GM19372 (cell line): Measurements from ENCODE around the gene CALHM5.

Experiments
- ATAC-seq: cut with Tn5 transposase; IDR thresholded peaks from one replicate; pipeline ENCODE4 v1.9.1; 2021; ENCODE audit warnings: mild to moderate bottlenecking, low read depth, moderate library complexity; ENCODE audit not compliant: unreplicated experiment

The CALHM5 gene

DNA sequence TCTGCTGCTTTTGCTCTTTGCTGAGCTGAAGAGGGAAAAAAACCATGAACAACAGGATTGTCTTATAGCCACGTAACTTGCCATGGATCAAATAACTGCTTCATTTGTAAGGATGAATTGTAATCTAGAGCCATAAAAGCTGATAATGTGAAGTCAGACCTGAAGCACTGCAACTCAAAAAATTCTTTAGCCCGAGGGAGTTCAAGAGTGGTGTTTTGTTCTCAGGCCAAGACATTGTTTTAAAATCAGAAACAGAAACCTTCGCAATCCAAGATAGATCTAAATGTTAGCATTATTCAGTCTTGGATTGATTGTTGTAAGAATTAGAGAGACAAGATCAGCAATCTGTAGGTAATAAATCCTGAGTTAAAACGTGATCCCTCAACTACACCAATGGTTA lies 34.2 kb downstream of the CALHM5 start, which contains the start of gene TRAPPC3L:
Gene TRAPPC3L (minus strand): TSS at position 34 of the 400 bp plus-strand sequence. CDS start 170 bp downstream, outside the sequence.
- no peak for ATAC-seq

DNA sequence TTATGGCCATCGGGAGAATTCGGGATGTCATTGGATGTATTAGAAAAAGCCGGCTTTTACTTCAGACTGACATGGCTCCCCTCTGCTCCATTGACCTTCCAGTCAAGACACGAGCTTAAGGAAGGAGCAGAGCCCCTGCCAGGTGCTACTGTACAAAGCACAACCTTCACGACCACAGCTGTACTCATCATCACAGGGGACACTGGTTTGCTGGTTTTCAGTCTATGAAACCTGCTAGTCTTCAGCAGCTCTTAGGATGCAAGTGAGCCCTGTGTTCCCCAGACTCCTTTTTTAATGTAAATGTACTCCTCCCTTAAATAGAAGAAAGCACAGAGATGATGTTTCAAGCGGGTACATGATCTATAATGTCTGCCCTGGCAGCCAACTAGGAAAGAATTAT lies 35.9 kb downstream of the CALHM5 start:
- no peak for ATAC-seq

DNA sequence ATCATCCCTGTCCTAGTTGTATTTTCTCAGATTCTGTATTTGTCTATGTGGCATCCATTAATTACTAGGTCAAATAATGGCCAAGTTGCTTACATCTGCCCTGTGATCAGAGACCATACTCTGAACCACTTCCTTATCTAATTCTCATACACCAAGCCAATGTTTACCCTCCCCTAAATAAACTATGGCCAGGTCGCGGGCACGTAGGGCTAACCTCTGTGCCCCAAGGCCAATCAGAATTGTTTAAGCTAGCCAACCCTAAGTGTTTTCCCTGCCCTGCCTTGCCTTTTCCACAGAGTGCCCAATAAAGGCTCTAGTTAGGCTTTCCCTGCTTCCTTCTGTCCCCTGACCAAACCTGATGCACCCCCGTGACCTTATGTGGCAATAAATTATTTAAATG lies 39.4 kb downstream of the CALHM5 start:
- ATAC-seq: no peak

GRCh38 chr6:116553451-116553850 lies 42.0 kb downstream of the CALHM5 start, which contains the start of gene CALHM4:
CALHM4 (plus strand) TSS chr6:116553751; CDS start chr6:116553794, 43 bp downstream.
- ATAC-seq: no peak

GRCh38 chr6:116556065-116556464 lies 44.6 kb downstream of the CALHM5 start:
- no peak for ATAC-seq

DNA sequence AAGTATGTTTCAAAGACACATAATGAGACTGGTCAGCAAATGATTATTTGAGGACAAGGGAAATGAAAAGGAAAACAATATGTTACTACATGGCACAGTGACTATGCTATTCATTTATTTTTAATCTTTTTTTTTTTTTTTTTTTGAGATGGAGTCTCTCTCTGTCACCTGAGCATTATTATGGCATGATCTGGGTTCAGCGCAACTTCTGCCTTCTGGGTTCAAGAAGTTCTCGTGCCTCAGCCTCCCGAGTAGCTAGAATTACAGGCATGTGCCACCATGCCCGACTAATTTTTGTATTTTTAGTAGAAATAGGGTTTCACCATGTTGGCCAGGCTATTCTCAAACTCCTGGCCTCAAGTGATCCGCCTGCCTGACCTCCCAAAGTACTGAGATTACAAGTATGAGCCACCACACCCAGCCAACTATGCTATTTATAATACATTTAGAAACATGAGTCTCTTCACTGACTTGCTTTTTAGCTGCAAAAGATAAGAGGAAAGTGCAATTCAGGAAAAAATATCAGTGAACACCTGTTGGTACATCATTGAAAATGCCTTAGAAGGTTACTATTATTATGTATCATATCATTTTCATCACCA lies 45.5 kb downstream of the CALHM5 start:
- ATAC-seq: no peak

- no peak for ATAC-seq
Observed at GRCh38 chr6:116557893-116558292, 46.5 kb downstream of the CALHM5 start.

DNA sequence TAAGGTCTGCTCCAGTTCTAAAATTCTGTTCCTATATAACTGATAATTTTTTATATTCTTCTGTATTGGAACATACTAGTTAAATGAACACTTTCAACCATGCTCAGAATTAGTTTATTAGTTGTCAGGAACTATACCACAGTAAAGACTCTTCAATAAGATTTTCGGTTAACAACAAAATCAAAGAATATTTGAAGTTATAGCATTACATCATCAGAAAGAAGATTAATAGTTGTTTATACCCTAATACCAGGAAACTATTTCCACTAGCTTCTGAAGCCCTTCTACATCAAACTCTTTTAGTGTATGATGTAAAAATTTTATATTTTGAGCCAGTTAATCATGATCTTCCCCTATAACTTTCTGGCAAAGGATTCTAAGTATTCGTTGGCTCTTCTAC lies 48.7 kb downstream of the CALHM5 start:
- no peak for ATAC-seq

DNA sequence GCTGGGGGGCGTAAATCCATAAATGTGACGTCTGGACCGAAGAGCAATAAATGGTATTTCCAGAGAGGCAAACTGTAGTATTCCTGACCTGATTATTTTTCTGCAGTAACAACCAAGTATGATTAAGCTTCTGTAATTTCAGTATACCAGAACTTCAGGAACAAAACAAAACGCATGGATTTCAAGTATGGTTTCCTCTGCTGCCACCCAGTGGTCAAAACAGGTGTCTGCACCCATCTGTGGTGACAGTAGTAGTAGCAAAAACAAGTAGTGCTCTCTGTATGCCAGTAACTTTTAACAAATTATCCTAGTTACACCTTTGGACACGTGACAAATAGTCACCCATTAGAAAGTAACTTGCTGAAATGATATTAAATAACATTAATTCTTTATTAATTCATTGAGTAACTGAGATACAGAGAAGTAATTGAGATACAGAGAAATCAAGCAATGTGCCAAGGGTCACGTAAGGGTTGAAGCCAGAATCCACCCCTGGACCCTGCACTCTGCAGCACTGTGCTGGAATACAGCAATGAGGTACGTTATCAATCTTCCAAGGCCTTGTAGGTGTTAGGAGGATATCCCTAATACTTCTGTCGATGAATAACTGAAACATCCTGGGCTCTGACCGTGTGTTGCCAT lies 50.1 kb downstream of the CALHM5 start:
- no peak for ATAC-seq

DNA sequence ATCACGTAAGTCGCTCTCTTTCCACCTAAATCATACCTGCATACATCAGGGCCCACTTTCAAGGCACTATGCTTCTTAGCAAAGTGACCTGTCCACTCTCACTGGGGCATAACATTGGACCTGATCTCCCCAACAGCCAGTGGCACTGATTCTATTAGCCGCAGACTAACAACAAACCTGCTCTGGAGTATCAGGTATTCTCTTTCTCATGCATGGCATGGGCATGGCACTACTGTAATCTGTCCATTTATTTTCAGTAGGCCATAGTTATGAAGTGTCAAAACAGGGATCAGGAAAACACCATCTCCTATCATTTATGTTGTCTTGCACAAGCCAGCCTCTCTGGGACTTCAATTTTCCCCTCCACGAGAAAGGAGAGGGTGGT lies 50.6 kb downstream of the CALHM5 start:
- ATAC-seq: no peak

DNA sequence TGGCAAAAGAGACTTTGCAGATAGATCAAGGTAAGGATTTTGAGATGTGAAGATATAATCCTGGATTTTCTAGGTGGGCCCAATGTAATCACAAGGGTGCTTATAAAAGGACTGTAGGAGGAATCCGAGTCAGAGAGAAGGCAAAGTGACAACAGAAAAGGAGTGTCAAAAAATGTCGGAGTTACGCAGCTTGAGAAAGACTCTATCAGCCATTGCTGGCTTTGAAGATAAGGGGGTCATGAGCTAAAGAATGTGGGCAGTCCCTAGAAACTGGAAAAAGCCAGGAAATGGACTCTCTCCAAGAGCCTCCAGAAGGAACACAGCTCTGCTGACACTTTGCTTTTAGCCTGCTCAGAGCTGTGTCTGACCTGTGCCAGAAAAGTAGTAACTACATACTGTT lies 51.2 kb downstream of the CALHM5 start:
- ATAC-seq: no peak

DNA sequence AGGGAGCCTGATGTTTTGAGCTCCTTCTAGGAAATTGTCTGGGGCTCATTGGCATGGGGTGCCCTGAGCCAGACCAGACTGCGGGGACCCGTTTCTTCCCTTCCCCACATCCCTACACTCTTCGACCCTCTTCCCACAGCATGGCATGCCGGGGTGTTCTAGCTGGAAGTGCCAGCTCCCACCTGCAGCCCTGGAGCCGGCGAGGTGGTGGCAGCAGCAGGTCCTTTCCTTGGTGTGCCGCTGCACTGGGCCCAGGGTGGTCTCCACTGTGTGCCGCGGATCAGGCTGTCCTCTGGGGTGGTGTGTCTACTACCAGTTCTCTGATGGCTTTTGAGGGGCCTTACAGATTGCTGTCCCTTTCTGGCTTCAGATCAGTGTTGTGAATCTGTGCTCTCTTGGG lies 52.4 kb downstream of the CALHM5 start:
- no peak for ATAC-seq

GRCh38 chr6:116564311-116564710 lies 52.9 kb downstream of the CALHM5 start:
- no peak for ATAC-seq

- ATAC-seq: no peak
Observed at GRCh38 chr6:116564921-116565872, 53.8 kb downstream of the CALHM5 start.

DNA sequence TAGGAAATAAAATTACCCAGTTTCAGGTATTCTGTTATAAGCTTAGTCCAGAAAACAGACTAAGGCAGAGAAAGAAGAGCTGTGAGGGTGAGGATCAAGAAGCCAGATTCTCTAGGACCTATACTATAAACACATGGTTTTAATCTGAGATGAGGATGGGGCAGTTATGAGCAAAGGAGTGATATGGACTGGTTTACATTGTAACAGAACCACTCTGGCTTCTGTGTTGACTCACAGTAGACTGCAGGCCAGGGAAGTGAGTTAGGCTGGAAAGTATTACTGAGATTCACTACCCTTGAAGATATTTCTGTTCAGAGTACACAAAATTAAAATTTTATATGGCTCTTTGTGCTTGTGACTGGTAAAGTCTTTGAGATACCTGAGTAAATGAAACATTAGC lies 56.7 kb downstream of the CALHM5 start:
- ATAC-seq: no peak

DNA sequence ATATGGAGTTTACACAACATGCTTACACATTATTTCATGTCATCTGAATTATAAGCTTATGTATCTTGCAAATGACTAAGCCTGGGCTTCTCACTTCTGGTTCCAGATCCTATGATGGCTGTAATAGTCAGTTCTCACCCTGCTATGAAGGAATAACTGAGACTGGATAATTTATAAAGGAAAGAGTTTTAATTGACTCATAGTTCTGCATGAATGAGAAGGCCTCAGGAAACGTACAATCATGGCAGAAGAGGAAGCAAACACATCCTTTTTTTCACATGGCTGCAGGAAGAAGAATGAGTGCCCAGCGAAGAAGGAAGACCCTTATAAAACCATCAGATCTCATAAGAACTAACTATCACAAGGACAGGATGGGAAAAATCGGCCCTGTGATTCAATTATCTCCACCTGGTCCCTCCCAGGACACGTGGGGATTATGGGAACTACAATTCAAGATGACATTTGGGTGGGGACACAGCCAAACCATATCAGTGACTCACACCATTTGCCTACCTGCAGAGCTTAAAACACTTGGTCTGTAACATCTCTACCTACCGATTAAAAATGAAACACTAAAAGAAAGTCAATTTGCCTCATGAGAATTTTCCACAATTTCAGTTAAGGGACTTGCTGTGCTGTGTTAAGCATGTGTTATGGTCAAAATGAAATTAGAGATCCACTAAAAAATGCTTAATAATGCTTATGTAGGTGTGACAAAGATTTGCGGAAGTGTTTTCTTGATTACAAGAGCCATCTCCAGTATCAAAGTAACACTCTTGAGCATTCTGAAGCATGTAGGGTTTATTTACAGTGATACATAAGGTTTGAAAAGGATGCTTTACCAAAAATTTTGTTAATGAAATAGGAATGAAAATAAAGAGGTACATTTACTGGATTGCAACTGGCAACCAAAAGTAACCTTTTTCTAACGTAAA lies 57.6 kb downstream of the CALHM5 start:
- no peak for ATAC-seq

GRCh38 chr6:116570856-116571682 lies 59.6 kb downstream of the CALHM5 start, which contains the start of gene RWDD1:
RWDD1 (plus strand) TSS chr6:116571504; CDS start chr6:116571583, 79 bp downstream.
- peak; percentile 94 for ATAC-seq

DNA sequence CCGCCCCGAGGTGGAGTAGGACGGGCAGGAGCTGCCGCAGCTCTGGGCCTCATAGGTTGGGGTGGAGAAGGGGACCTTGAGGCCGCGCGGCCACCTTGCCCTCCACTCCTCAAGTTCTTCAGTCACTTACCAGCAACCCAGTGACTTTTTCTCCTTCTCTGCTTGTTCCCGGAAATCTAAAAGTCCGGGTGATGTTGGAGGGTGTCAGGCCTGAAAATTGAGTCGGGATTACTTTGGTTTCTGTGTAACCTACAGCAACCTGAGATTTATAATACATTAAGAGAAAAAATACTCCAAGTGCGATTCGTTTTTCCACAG lies 60.2 kb downstream of the CALHM5 start:
- ATAC-seq: no peak

DNA sequence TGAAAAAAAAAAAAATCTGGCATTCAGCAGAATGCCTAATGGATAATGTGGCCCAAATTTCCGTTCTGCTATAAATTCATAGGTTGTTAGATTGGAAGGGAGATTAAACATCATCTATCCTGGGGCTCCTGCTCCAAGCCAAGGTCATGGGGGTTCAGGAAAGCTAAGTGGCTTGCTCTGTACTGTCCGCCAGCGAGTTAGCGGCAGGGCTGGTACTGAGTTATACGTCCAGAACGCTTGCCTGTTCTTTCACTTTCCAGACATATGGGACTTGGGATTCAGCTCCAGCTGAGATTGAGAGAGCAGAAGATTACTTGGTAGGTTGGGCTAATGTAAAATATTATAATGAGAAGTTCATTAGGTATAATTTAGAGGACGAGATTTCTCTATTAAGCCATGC lies 60.7 kb downstream of the CALHM5 start:
- no peak for ATAC-seq
